PC-9 (cell line): Measurements from ENCODE around the gene MORC1. TPM values are rescaled to one million over a fixed set of nuclear protein-coding genes. Genes with fewer than 3 reads are reported as not detected.

Experiments
- BruUV-seq: library from RNA; stranded (reverse); fragments of 400-500 nt; replicated peaks from 2 replicates; lab custom pipeline; 2021; lab: Mats Ljungman, UMichigan
- CTCF ChIA-PET: fragments of 300-600 bp; sonication (Branson Sonifier 250); formaldehyde crosslinking; loops from one replicate; lab custom pipeline; 2022; ENCODE audit warnings: antibody characterized with exemption; lab: Charles Lee
- POLR2A ChIA-PET: fragments of 300-600 bp; sonication (Branson Sonifier 250); formaldehyde crosslinking; loops from one replicate; lab custom pipeline; 2022; ENCODE audit warnings: antibody characterized with exemption; ENCODE audit not compliant: unreplicated experiment; lab: Charles Lee
- DNase-seq, 2 experiments: peaks; one replicate each; pipeline versions ENCODE4 v3.0.0 to v3.0.0-alpha.2; 2015 to 2022; ENCODE audit warnings: mixed read lengths in 1 of 2
- H2AFZ ChIP-seq: fragments of 200-600 bp; sonication (generic); 2 replicates; pipeline ENCODE4 v1.8.1; 2017; ENCODE audit warnings: antibody characterized with exemption
- H3F3A ChIP-seq: fragments of 200-600 bp; sonication (generic); 2 replicates; pipeline ENCODE4 v1.8.1; 2017; ENCODE audit warnings: antibody characterized with exemption, mild to moderate bottlenecking, low read depth; ENCODE audit not compliant: insufficient read depth
- H3K27ac ChIP-seq: fragments of 200-600 bp; sonication (generic); 2 replicates; pipeline ENCODE4 v1.6.1; 2016; ENCODE audit warnings: mixed run types
- H3K27me3 ChIP-seq: fragments of 200-600 bp; sonication (generic); 2 replicates; pipeline ENCODE4 v1.6.1; 2016; ENCODE audit warnings: low read depth, mixed run types; ENCODE audit not compliant: insufficient read depth
- H3K36me3 ChIP-seq: fragments of 200-600 bp; sonication (generic); 2 replicates; pipeline ENCODE4 v1.6.1; 2016; ENCODE audit warnings: low read depth, mixed run types
- H3K4me1 ChIP-seq: fragments of 200-600 bp; sonication (generic); replicated peaks from 2 replicates; pipeline ENCODE4 v1.6.1; 2016; ENCODE audit warnings: mixed run types; ENCODE audit not compliant: insufficient read depth
- H3K4me2 ChIP-seq: fragments of 200-600 bp; sonication (generic); 2 replicates; pipeline ENCODE4 v1.6.1; 2017; ENCODE audit warnings: mixed run types
- H3K4me3 ChIP-seq: fragments of 200-600 bp; sonication (generic); 2 replicates; pipeline ENCODE4 v1.6.1; 2016; ENCODE audit warnings: mixed run types
- H3K79me2 ChIP-seq: fragments of 200-600 bp; sonication (generic); 2 replicates; pipeline ENCODE4 v1.6.1; 2017; ENCODE audit warnings: low read depth, mixed run types
- H3K9me2 ChIP-seq: fragments of 200-600 bp; sonication (generic); 2 replicates; pipeline ENCODE4 v1.8.1; 2017; ENCODE audit warnings: mild to moderate bottlenecking; ENCODE audit not compliant: insufficient read depth
- H3K9me3 ChIP-seq: fragments of 200-600 bp; sonication (generic); 2 replicates; pipeline ENCODE4 v1.8.1; 2016; ENCODE audit warnings: low read depth; ENCODE audit not compliant: insufficient read depth
- H4K20me1 ChIP-seq: fragments of 200-600 bp; sonication (generic); 2 replicates; pipeline ENCODE4 v1.8.1; 2017; ENCODE audit not compliant: insufficient read depth
- CTCF ChIP-seq: fragments of 200-600 bp; sonication (generic); conservative IDR thresholded peaks from 2 replicates; pipeline ENCODE4 v1.6.1; 2017; ENCODE audit warnings: mixed run types, antibody characterized with exemption, mild to moderate bottlenecking, moderate library complexity
- EZH2 ChIP-seq: fragments of 200-600 bp; sonication (generic); IDR thresholded peaks from 2 replicates; pipeline ENCODE4 v1.8.0; 2017; ENCODE audit warnings: antibody characterized with exemption, low read depth
- intact Hi-C: fragments of 100-400 bp; cut with micrococcal nuclease; formaldehyde crosslinking; loops from one replicate; pipeline ENCODE4 v1.10.0; 2022; ENCODE audit not compliant: unreplicated experiment
- total RNA-seq: library from RNA; stranded (reverse); gene quantifications from 2 replicates; pipeline ENCODE4 v1.2.3, GENCODE V29; 2021

Gene MORC1
- total RNA-seq, 1 experiment from 2014 or later, result not detected

DNA sequence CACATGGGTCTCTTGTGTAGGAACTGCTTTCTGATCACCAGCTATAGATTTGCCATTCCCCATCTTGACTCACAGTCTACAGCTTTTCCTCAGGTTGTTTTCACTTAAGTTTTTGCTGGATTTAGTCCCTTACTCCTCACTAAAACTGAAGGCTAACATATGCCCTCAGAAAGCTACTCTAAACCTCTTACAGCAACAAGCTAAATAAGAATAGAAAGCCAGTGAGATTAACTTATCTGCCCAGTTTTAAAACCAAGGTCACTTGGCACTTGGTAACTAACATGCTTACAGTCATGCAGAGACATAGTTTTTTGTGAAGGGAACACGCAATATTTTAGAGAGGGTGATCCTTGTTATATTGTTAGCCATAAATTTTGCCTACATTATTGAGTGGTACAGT is 164.2 kb downstream of the MORC1 start, which contains the start of gene GUCA1C:
GUCA1C (minus strand) TSS at position 180 of the 400 bp plus-strand sequence; CDS start at position 63, 117 bp downstream.
- intact Hi-C loops, result no loop called here
- Histone ChIP-seq H3K27me3 (no peaks in the 10 kb centered on the region), H3K4me3 (no peak within 1 kb of the TSS), H3K79me2 (no peaks in the 10 kb centered on the region), H2AFZ (peak within 1 kb of the TSS; percentile 5; the same call in 1 of the 2 replicates), H3K9me3 (no peaks in the 10 kb centered on the region), H3K4me2 (no peak within 1 kb of the TSS), H3K27ac (no peak within 1 kb of the TSS), H4K20me1 (no peaks in the 10 kb centered on the region), H3K4me1 (no peaks in the 10 kb centered on the region), H3K36me3 (no peaks in the 10 kb centered on the region), H3F3A (no peaks in the 10 kb centered on the region), H3K9me2 (peaks cover 4% of the 10 kb centered on the region; the same call in 1 of the 2 replicates)
- no TSS peak for BruUV-seq
- TF ChIP-seq CTCF (no peak), EZH2 (no peak)
- ChIA-PET CTCF (no interaction called here), POLR2A (no interaction called here)
- no peak for DNase-seq

DNA sequence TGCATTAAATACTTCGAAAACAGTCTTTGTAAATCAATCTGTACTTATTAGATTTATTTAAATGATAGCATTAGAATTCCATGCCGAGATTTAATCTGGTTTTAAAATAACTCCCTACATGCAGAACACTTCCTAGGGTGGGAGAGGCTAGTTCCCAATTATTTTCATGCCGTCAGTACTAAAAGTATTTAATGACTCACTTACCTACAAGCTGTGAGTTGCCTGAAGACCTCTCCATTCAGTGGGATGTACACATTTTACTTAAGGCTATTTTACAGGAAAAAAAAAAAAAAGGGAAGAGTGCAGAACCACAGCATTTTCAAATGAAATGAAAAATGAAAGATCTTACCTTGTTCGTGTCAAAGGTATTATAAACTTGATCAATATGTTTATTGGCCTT is 164.7 kb downstream of the MORC1 start:
- no peaks in the 10 kb centered on the region for H4K20me1 ChIP-seq
- intact Hi-C loops, result no loop called here
- H3K27me3 ChIP-seq, result no peaks in the 10 kb centered on the region
- no peak for DNase-seq
- BruUV-seq, result no TSS peak
- no peaks in the 10 kb centered on the region for H3K9me3 ChIP-seq
- H3K4me1 ChIP-seq, result no peaks in the 10 kb centered on the region
- H3F3A ChIP-seq, result no peaks in the 10 kb centered on the region
- H3K27ac ChIP-seq, result no peak overlapping the region
- no peaks in the 10 kb centered on the region for H3K79me2 ChIP-seq
- peaks cover 4% of the 10 kb centered on the region; the same call in 1 of the 2 replicates for H3K9me2 ChIP-seq
- ChIA-PET POLR2A (no interaction called here), CTCF (interaction anchor here (0.6 kb wide), 1 partner anchor 339 kb away, joined by 3 read pairs; no protein-coding TSS in a partner anchor)
- H2AFZ ChIP-seq, result 0 out of 2 replicates have a peak overlapping the region, but pooled peaks have one; percentile 5
- TF ChIP-seq CTCF, result no peak
- TF ChIP-seq EZH2, result no peak
- H3K36me3 ChIP-seq, result no peaks in the 10 kb centered on the region
- H3K4me2 ChIP-seq, result no peak overlapping the region
- no peak overlapping the region for H3K4me3 ChIP-seq

GRCh38 chr3:108951820-108952501 is 166.0 kb downstream of the MORC1 start:
- TF ChIP-seq CTCF (no peak), EZH2 (no peak)
- Histone ChIP-seq H3K36me3 (no peaks in the 10 kb centered on the region), H3K9me2 (peaks cover 4% of the 10 kb centered on the region; the same call in 1 of the 2 replicates), H3K4me2 (no peak overlapping the region), H3K9me3 (no peaks in the 10 kb centered on the region; the same call in 1 of the 2 replicates), H3K27me3 (no peaks in the 10 kb centered on the region), H3K4me3 (no peak overlapping the region), H4K20me1 (no peaks in the 10 kb centered on the region), H3K4me1 (no peaks in the 10 kb centered on the region), H3K79me2 (no peaks in the 10 kb centered on the region), H3K27ac (no peak overlapping the region), H3F3A (no peaks in the 10 kb centered on the region), H2AFZ (no peak overlapping the region)
- BruUV-seq, result no TSS peak
- ChIA-PET CTCF (no interaction called here), POLR2A (no interaction called here)
- no peak for DNase-seq
- intact Hi-C loops, result no loop called here
